HEK293T (cell line): ENCODE data around the gene OGT.

ENCODE experiments used
- BHLHE40 ChIP-seq: fragments of 450-650 bp; IDR thresholded peaks from 2 replicates; pipeline ENCODE4 v1.6.1; 2016; ENCODE audit warnings: mild to moderate bottlenecking, moderate library complexity, borderline replicate concordance
- ELF4 ChIP-seq: fragments of 450-650 bp; IDR thresholded peaks from 2 replicates; pipeline ENCODE4 v1.6.1; 2017; ENCODE audit warnings: antibody characterized with exemption
- FOXA1 ChIP-seq: fragments of 450-650 bp; IDR thresholded peaks from 2 replicates; pipeline ENCODE4 v1.6.1; 2016; ENCODE audit warnings: mild to moderate bottlenecking
- NFRKB ChIP-seq: fragments of 450-650 bp; IDR thresholded peaks from 2 replicates; pipeline ENCODE4 v1.6.1; 2016; ENCODE audit warnings: mild to moderate bottlenecking, moderate library complexity
- SUZ12 ChIP-seq: fragments of 450-650 bp; IDR thresholded peaks from 2 replicates; pipeline ENCODE4 v1.6.1; 2016; ENCODE audit warnings: mild to moderate bottlenecking

GRCh38 chrX:71543316-71543715 is 10.4 kb downstream of the OGT start:
- TF ChIP-seq FOXA1 (no peak), NFRKB (no peak), ELF4 (no peak), SUZ12 (no peak), BHLHE40 (no peak)
